ENCODE measurements around the gene DLG2. TPM values are rescaled to one million over a fixed set of nuclear protein-coding genes. Genes with fewer than 3 reads are reported as not detected.

Gene DLG2
- total RNA-seq, 2 donors from 2014 or later, result 3.8 to 16.4 TPM

DNA sequence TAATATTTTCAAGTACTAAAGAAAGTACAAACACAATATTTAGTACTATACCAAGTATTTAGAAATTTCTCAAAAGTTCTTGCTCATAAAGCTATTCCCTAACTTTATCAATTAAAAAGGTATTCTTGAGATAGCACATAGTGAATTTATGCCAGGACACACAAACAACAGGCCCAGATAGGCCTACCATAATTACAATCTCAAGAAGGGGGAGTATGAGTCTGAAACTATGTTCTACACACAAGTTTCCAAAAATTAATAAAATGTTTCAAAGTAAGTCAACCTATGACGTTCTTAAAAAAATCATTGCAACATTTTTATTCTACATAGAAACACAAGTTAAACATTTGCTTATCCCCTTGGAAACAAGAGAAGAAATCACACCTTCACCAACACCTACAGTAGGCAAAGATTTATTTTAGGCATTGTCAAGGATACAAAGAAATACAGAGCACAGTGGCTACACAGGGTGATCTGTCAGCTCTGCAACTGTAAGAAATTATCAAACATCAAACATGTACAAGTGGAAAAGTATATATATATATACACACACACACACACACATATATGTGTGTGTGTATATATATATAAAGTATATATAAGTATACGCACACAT lies 1497.1 kb downstream of the DLG2 start:
- DNase-seq (ENCODE audit: low spot score) (no peak), ATAC-seq (ENCODE audit: insufficient number of reproducible peaks, low FRiP score, low read depth) (no peak)
- TF ChIP-seq, protein P1, sequence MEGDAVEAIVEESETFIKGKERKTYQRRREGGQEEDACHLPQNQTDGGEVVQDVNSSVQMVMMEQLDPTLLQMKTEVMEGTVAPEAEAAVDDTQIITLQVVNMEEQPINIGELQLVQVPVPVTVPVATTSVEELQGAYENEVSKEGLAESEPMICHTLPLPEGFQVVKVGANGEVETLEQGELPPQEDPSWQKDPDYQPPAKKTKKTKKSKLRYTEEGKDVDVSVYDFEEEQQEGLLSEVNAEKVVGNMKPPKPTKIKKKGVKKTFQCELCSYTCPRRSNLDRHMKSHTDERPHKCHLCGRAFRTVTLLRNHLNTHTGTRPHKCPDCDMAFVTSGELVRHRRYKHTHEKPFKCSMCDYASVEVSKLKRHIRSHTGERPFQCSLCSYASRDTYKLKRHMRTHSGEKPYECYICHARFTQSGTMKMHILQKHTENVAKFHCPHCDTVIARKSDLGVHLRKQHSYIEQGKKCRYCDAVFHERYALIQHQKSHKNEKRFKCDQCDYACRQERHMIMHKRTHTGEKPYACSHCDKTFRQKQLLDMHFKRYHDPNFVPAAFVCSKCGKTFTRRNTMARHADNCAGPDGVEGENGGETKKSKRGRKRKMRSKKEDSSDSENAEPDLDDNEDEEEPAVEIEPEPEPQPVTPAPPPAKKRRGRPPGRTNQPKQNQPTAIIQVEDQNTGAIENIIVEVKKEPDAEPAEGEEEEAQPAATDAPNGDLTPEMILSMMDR (IDR thresholded peaks at IDR 0.05), result no peak

DNA sequence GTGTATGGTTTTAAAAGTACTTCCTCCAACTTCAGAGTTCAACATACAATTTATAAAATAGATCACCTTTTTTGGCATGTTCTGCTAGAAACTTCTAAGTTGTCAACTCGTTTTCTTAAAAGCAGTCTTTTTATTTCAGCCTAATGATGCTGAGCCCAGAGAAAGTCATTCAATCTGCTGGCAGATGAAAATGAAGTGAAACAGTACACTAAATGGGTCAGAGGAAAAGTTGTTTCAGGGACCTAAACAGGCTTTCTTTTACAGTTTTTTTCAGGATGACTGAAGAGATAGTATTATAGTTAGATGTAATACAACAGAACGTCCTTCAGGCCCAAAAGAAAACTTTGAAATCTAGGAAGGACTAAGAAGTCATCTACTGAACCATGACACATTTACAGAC lies 1498.3 kb downstream of the DLG2 start:
- H3K27me3 ChIP-seq (replicated peaks; ENCODE audit: insufficient read depth), result no peaks in the 10 kb centered on the region
- no peak overlapping the region for H3K27ac ChIP-seq
- no peak for ATAC-seq (ENCODE audit: insufficient number of reproducible peaks, low FRiP score, low read depth)
- TF ChIP-seq, protein P1 (IDR thresholded peaks at IDR 0.05), result no peak
- no peaks in the 10 kb centered on the region for H3K36me3 ChIP-seq
- H3K9me3 ChIP-seq, result no peaks in the 10 kb centered on the region
- H3K4me1 ChIP-seq (ENCODE audit: control insufficient read depth in 1 of 2, low read depth in 2 of 2), result no peaks in the 10 kb centered on the region
- no peak overlapping the region for H3K4me3 ChIP-seq
- DNase-seq (ENCODE audit: low spot score), result no peak

More for the DNA sequence above, 1497.1 kb downstream of the DLG2 start:
- Histone ChIP-seq H3K36me3 (no peaks in the 10 kb centered on the region), H3K4me1 (ENCODE audit: control insufficient read depth in 1 of 2, low read depth in 2 of 2) (no peaks in the 10 kb centered on the region), H3K27ac (no peak overlapping the region), H3K27me3 (replicated peaks; ENCODE audit: insufficient read depth) (no peaks in the 10 kb centered on the region), H3K9me3 (no peaks in the 10 kb centered on the region), H3K4me3 (no peak overlapping the region)

DNA sequence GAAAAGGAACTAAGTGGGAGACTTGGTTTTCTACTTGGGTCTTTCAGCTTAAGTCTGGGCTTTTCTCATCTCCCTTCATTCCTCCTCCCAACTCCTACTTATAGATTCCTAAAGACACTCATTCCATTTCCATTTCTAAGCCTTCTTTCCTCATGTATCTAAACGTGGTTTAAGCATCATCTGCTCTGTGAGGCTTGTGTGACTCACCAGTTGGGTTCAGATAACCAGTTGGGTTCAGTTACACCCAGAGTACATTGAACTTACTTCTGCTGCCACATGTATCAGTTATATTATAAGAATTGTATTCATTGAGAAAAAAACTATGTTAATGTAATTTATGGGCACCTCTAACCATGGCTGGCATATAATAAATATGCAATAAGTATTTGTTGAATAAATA lies 1509.8 kb downstream of the DLG2 start:
- no peaks in the 10 kb centered on the region for H3K36me3 ChIP-seq
- no peaks in the 10 kb centered on the region for H3K27me3 ChIP-seq (replicated peaks; ENCODE audit: insufficient read depth)
- no peak for ATAC-seq (ENCODE audit: insufficient number of reproducible peaks, low FRiP score, low read depth)
- TF ChIP-seq, protein P1 (IDR thresholded peaks at IDR 0.05), result no peak
- H3K4me1 ChIP-seq (ENCODE audit: control insufficient read depth in 1 of 2, low read depth in 2 of 2), result no peaks in the 10 kb centered on the region
- peaks cover 5% of the 10 kb centered on the region for H3K9me3 ChIP-seq
- H3K4me3 ChIP-seq, result no peak overlapping the region
- no peak for DNase-seq (ENCODE audit: low spot score)
- H3K27ac ChIP-seq, result no peak overlapping the region

DNA sequence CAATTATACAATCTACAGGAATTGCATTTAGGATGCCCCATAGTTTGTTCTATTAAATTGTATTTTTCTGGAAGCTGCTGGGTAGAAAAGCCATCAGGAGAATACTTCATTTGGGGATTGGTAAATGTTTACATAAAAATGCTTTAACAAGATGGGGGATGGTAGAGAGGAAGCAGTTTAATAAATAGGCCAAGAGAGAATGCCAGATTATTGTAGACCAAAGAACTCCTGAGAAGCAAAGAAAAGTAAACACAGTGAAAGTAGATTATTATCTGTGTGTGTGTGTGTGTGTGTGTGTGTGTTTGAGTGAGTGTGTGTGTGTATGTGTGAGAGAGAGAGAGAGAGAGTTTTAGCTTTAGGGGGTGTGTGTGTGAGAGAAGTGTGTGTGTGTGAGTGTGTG lies 1520.6 kb downstream of the DLG2 start:
- ATAC-seq (ENCODE audit: insufficient number of reproducible peaks, low FRiP score, low read depth), result no peak
- H3K27ac ChIP-seq, result no peak overlapping the region
- TF ChIP-seq, protein P1 (IDR thresholded peaks at IDR 0.05), result no peak

DNA sequence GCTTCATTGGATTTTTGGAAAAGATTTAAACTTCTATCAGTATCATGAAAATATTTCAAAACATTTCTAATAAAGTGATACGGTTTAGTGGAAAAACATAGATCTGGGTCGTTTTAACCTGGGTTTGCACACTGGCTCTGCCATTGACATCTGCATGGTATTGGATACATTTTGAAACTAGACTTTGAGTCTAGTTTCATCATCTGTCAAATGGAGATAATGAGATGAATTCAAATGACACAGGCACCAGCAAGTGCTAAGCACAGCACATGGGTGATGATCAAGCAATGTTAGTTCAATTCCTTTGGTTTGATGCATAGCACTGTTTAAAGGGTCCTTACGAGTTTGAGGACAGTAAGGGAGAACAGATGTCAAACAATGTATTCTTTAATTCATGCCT lies 1522.0 kb downstream of the DLG2 start:
- no peak overlapping the region for H3K4me3 ChIP-seq
- H3K36me3 ChIP-seq, result no peaks in the 10 kb centered on the region
- ATAC-seq (ENCODE audit: insufficient number of reproducible peaks, low FRiP score, low read depth) (no peak), DNase-seq (ENCODE audit: low spot score) (no peak)
- no peak overlapping the region for H3K27ac ChIP-seq
- H3K27me3 ChIP-seq (replicated peaks; ENCODE audit: insufficient read depth), result no peaks in the 10 kb centered on the region
- no peaks in the 10 kb centered on the region for H3K4me1 ChIP-seq (ENCODE audit: control insufficient read depth in 1 of 2, low read depth in 2 of 2)
- TF ChIP-seq, protein P1 (IDR thresholded peaks at IDR 0.05), result no peak
- H3K9me3 ChIP-seq, result no peaks in the 10 kb centered on the region

More for the DNA sequence above, 1520.6 kb downstream of the DLG2 start:
- H3K36me3 ChIP-seq, result no peaks in the 10 kb centered on the region
- no peak for DNase-seq (ENCODE audit: low spot score)
- H3K4me1 ChIP-seq (ENCODE audit: control insufficient read depth in 1 of 2, low read depth in 2 of 2), result no peaks in the 10 kb centered on the region
- H3K9me3 ChIP-seq, result no peaks in the 10 kb centered on the region
- no peaks in the 10 kb centered on the region for H3K27me3 ChIP-seq (replicated peaks; ENCODE audit: insufficient read depth)
- no peak overlapping the region for H3K4me3 ChIP-seq

Data from thoracic aorta (tissue), 2 donors.